K562 (cell line): ENCODE measurements around the gene ZMIZ1. TPM values are rescaled to one million over a fixed set of nuclear protein-coding genes. Genes with fewer than 3 reads are reported as not detected.

Experiments used
- ATAC-seq: fragments of 200-7000 bp; cut with Tn5 transposase; 3 replicates; pipeline ENCODE4 v1.9.1; 2020; ENCODE audit warnings: moderate library complexity
- BruUV-seq: library from RNA; stranded (reverse); fragments of 400-500 nt; replicated peaks from 2 replicates; lab custom pipeline; 2021; lab: Mats Ljungman, UMichigan
- CTCF ChIA-PET: fragments of 300-600 bp; formaldehyde crosslinking; extraction: SDS; loops from one replicate; lab custom pipeline; 2021; ENCODE audit warnings: low intra/inter-chr PET ratio; lab: Yijun Ruan, JAX
- POLR2A ChIA-PET: fragments of 300-600, 350-650 bp; sonication (Branson Sonifier 250); formaldehyde crosslinking; extraction: SDS; loops from one replicate; lab custom pipeline; 2021; ENCODE audit warnings: antibody characterized with exemption, inconsistent platforms; lab: Yijun Ruan, JAX
- DNase-seq, 4 experiments: peaks; one replicate each; pipeline versions ENCODE4 v3.0.0 to v3.0.0-alpha.2; 2011 to 2018; ENCODE audit warnings: low spot score in 3 of 4, mixed read lengths in 3 of 4; ENCODE audit errors: extremely low read depth in 1 of 4
- FAIRE-seq: peaks from 2 replicates; lab custom pipeline; 2011; peaks lifted over from hg19 to GRCh38; lab: Jason Lieb, UNC
- H2AFZ ChIP-seq: 2 replicates; pipeline ENCODE4 v1.6.0; 2011; ENCODE audit warnings: low read depth, low read length, control low read depth, inconsistent platforms
- H3K27ac ChIP-seq: fragments of 200-600 bp; 3 replicates; pipeline ENCODE4 v1.8.0; 2011; ENCODE audit warnings: low read depth, mild to moderate bottlenecking, control low read depth, inconsistent platforms, low read length, moderate library complexity, mixed read lengths; ENCODE audit errors: extremely low read depth
- H3K27me3 ChIP-seq, 2 experiments: fragments of 300-600 bp in 1 of 2; 2 replicates in 1 of 2; 3 replicates in 1 of 2; pipeline versions ENCODE4 v1.6.0 to v1.8.0; 2011; ENCODE audit warnings: inconsistent platforms in 2 of 2, low read length in 2 of 2, mild to moderate bottlenecking in 1 of 2, mixed read lengths in 1 of 2, moderate library complexity in 1 of 2; ENCODE audit not compliant: control insufficient read depth in 2 of 2, insufficient read depth in 2 of 2
- H3K36me3 ChIP-seq: fragments of 300-600 bp; 3 replicates; pipeline ENCODE4 v1.8.0; 2011; ENCODE audit warnings: mild to moderate bottlenecking, low read length, inconsistent platforms; ENCODE audit not compliant: control insufficient read depth, insufficient read depth
- H3K4me1 ChIP-seq, 2 experiments: fragments of 200-600 bp in 1 of 2; replicated peaks in 1 of 2; 2 replicates in 1 of 2; 3 replicates in 1 of 2; pipeline versions ENCODE4 v1.5.1 to v1.8.0; 2011; ENCODE audit warnings: inconsistent platforms in 2 of 2, low read length in 2 of 2, mild to moderate bottlenecking in 1 of 2, mixed read lengths in 1 of 2, moderate library complexity in 1 of 2; ENCODE audit not compliant: control insufficient read depth in 2 of 2, insufficient read depth in 2 of 2
- H3K4me2 ChIP-seq: 2 replicates; pipeline ENCODE4 v1.6.1; 2011; ENCODE audit warnings: low read length, control low read depth, inconsistent platforms, mixed read lengths; ENCODE audit not compliant: insufficient read depth
- H3K4me3 ChIP-seq: fragments of 200-600 bp; sonication (generic), shearing (Covaris generic); 2 replicates; pipeline ENCODE4 v1.5.1; 2016; ENCODE audit warnings: control low read depth, inconsistent platforms
- H3K79me2 ChIP-seq: fragments of 200-600 bp; 3 replicates; pipeline ENCODE4 v1.8.0; 2011; ENCODE audit warnings: low read length, inconsistent platforms; ENCODE audit not compliant: control insufficient read depth, insufficient read depth
- H3K9ac ChIP-seq, 2 experiments: 2 replicates each; pipeline versions ENCODE4 v1.6.0 to v1.6.1; 2011; ENCODE audit warnings: low read depth in 2 of 2, low read length in 2 of 2, control low read depth in 1 of 2, inconsistent platforms in 1 of 2, mild to moderate bottlenecking in 1 of 2, mixed read lengths in 1 of 2; ENCODE audit not compliant: insufficient read depth in 1 of 2
- H3K9me1 ChIP-seq: one replicate; pipeline ENCODE4 v1.6.0; 2011; ENCODE audit warnings: inconsistent platforms, mild to moderate bottlenecking, low read length, moderate library complexity; ENCODE audit not compliant: control insufficient read depth, insufficient read depth
- H3K9me3 ChIP-seq: replicated peaks from 2 replicates; pipeline ENCODE4 v1.5.1; 2011; ENCODE audit warnings: low read depth, low read length, inconsistent platforms; ENCODE audit not compliant: control insufficient read depth, insufficient read depth
- H4K20me1 ChIP-seq: replicated peaks from 2 replicates; pipeline ENCODE4 v1.6.1; 2011; ENCODE audit warnings: low read length, inconsistent platforms, mixed read lengths; ENCODE audit not compliant: control insufficient read depth, insufficient read depth
- BRD9 ChIP-seq: fragments of 450-650 bp; IDR thresholded peaks from 2 replicates; pipeline ENCODE4 v1.6.1; 2018; ENCODE audit warnings: low read depth; ENCODE audit not compliant: partially characterized antibody
- CEBPB ChIP-seq: fragments of 450-650 bp; IDR thresholded peaks from 2 replicates; pipeline ENCODE4 v1.6.1; 2016; ENCODE audit warnings: missing genetic modification characterization, missing compliant biosample characterization
- CGGBP1 ChIP-seq: fragments of 250-450 bp; sonication (Bioruptor Pico); IDR thresholded peaks from 2 replicates; pipeline ENCODE4 v1.9.0; 2021; ENCODE audit warnings: mild to moderate bottlenecking
- CXXC5 ChIP-seq: fragments of 250-450 bp; sonication (Bioruptor Pico); IDR thresholded peaks from 2 replicates; pipeline ENCODE4 v1.8.0; 2022; ENCODE audit warnings: inconsistent platforms, mild to moderate bottlenecking, moderate library complexity
- ILK ChIP-seq: fragments of 450-650 bp; IDR thresholded peaks from 2 replicates; pipeline ENCODE4 v1.6.1; 2016; ENCODE audit warnings: missing genetic modification characterization, low read depth, mild to moderate bottlenecking, missing compliant biosample characterization, moderate library complexity, borderline replicate concordance
- RFX5 ChIP-seq: IDR thresholded peaks from 2 replicates; pipeline ENCODE4 v1.6.1; 2011; ENCODE audit warnings: low read depth, mild to moderate bottlenecking, improper control_type of control experiment, low read length
- SP2 ChIP-seq: IDR thresholded peaks from 2 replicates; pipeline ENCODE4 v1.6.1; 2011; ENCODE audit warnings: mild to moderate bottlenecking, low read depth, low read length, moderate library complexity; ENCODE audit not compliant: poor library complexity, severe bottlenecking; ENCODE audit errors: extremely low read depth
- SRSF7 ChIP-seq: fragments of 200-400 bp; formaldehyde crosslinking; optimal IDR thresholded peaks from 2 replicates; pipeline ENCODE3; 2017; ENCODE audit warnings: mild to moderate bottlenecking, low read depth, low read length
- TEAD4 ChIP-seq, 2 experiments: sonication (generic) in 1 of 2; formaldehyde crosslinking in 1 of 2; IDR thresholded peaks; 2 replicates each; pipeline versions ENCODE4 v1.6.1 to v1.8.0; 2012 to 2022; ENCODE audit warnings: borderline replicate concordance in 1 of 2, inconsistent platforms in 1 of 2, low read length in 1 of 2, mild to moderate bottlenecking in 1 of 2, missing genetic modification reagents in 1 of 2
- WHSC1 ChIP-seq: IDR thresholded peaks from one replicate; pipeline ENCODE4 v1.6.1; 2012; ENCODE audit warnings: low read length, control low read depth, inconsistent platforms
- ZBTB2 ChIP-seq: fragments of 450-650 bp; IDR thresholded peaks from 2 replicates; pipeline ENCODE4 v1.6.1; 2016; ENCODE audit warnings: antibody characterized with exemption
- ZNF589 ChIP-seq: fragments of 200-800 bp; sonication (Bioruptor generic); IDR thresholded peaks from 2 replicates; pipeline ENCODE4 v1.6.1; 2016; ENCODE audit warnings: low read depth, missing genetic modification characterization, missing compliant biosample characterization
- ZNF75A ChIP-seq: fragments of 450-650 bp; formaldehyde crosslinking; IDR thresholded peaks from 2 replicates; pipeline ENCODE4 v1.4.0; 2020; ENCODE audit warnings: mild to moderate bottlenecking
- WGBS: fragments of 100-300 bp; shearing (Covaris generic); methylation state at CpG from one replicate; pipeline ENCODE4 v1.1.6; 2016; ENCODE audit warnings: low coverage, mixed read lengths; ENCODE audit not compliant: insufficient coverage; ENCODE audit errors: missing lambda C conversion rate; 5-methylcytosine and 5-hydroxymethylcytosine counted together
- in situ Hi-C: fragments of 300-500 bp; cut with MboI; formaldehyde crosslinking; loops from 4 replicates; pipeline ENCODE4 v1.15.0; 2018; ENCODE audit warnings: inconsistent platforms, mixed read lengths
- intact Hi-C: fragments of 100-400 bp; cut with micrococcal nuclease; formaldehyde crosslinking; loops from 2 replicates; pipeline ENCODE4 v1.14.2; 2022
- polyA plus RNA-seq, 8 experiments: library from polyadenylated mRNA; depleted of rRNA in 4 of 8; stranded (reverse) in 5 of 8; unstranded in 3 of 8; fragments of >200 nt; fragmentation: Nextera tagmentation in 2 of 8; fragmentation: Illumina TruSeq in 1 of 8; extraction: Ambion mirVana in 2 of 8; extraction: Trizol in 1 of 8; gene quantifications; 2 replicates each; pipeline versions ENCODE4 v1.2.1 to v1.2.3, GENCODE V29; 2011 to 2014; ENCODE audit warnings: inconsistent platforms in 1 of 8, missing spikeins in 1 of 8
- total RNA-seq, 7 experiments: library from RNA; depleted of rRNA in 6 of 7; stranded (reverse); fragments of >200 nt in 6 of 7; fragmentation: Illumina TruSeq in 2 of 7; extraction: Trizol in 2 of 7; gene quantifications; 2 replicates each; pipeline versions ENCODE4 v1.2.1 to v1.2.3, GENCODE V29; 2011 to 2021; ENCODE audit warnings: low replicate concordance in 1 of 7
- TF ChIP-seq, protein P1 (sequence below): fragments of 450-650 bp; IDR thresholded peaks from 2 replicates; pipeline ENCODE4 v1.6.1; 2017; ENCODE audit warnings: antibody characterized with exemption, mild to moderate bottlenecking
- TF ChIP-seq, protein P2 (sequence below): sonication (generic); formaldehyde crosslinking; IDR thresholded peaks from 2 replicates; pipeline ENCODE4 v1.8.1; 2022; ENCODE audit warnings: missing genetic modification reagents

Gene ZMIZ1
- total and polyA plus RNA-seq, 9 of the 15 experiments (the other 6 are each of a cell fraction or from before 2014, with no cell fraction given): 1.0 to 37.3 (median 4.3) TPM

GRCh38 chr10:79224992-79225391 lies 156.2 kb downstream of the ZMIZ1 start:
- ChIA-PET CTCF (no interaction called here), POLR2A (interaction anchor here (0.8 kb wide), 1 partner anchor 14 kb away, joined by 4 read pairs; no protein-coding TSS in a partner anchor)
- no peak overlapping the region for H3K4me2 ChIP-seq
- in situ Hi-C loops: no loop called here
- no peak overlapping the region for H3K27ac ChIP-seq
- no peak overlapping the region for H3K4me3 ChIP-seq
- H4K20me1 ChIP-seq: peaks cover 19% of the 10 kb centered on the region
- ATAC-seq: no peak
- no peaks in the 10 kb centered on the region for H3K9me1 ChIP-seq
- BruUV-seq: no TSS peak
- DNase-seq: no peak
- 66% methylated on average over 5 of the region's 5 CpGs for WGBS
- peaks cover 38% of the 10 kb centered on the region; the same call in 2 of the 3 replicates for H3K36me3 ChIP-seq
- H3K9me3 ChIP-seq: no peaks in the 10 kb centered on the region
- no peaks in the 10 kb centered on the region for H3K79me2 ChIP-seq
- intact Hi-C loops: no loop called here
- no peaks in the 10 kb centered on the region for H3K27me3 ChIP-seq
- H3K4me1 ChIP-seq: peaks cover 0 to 18% of the 10 kb centered on the region in 2 experiments; a peak in 3 of 5 replicates
- no peak overlapping the region for H2AFZ ChIP-seq
- FAIRE-seq: no peak
- no peak overlapping the region for H3K9ac ChIP-seq
- TF ChIP-seq CGGBP1: no peak
- TF ChIP-seq ZNF75A: no peak
- TF ChIP-seq, protein P1, sequence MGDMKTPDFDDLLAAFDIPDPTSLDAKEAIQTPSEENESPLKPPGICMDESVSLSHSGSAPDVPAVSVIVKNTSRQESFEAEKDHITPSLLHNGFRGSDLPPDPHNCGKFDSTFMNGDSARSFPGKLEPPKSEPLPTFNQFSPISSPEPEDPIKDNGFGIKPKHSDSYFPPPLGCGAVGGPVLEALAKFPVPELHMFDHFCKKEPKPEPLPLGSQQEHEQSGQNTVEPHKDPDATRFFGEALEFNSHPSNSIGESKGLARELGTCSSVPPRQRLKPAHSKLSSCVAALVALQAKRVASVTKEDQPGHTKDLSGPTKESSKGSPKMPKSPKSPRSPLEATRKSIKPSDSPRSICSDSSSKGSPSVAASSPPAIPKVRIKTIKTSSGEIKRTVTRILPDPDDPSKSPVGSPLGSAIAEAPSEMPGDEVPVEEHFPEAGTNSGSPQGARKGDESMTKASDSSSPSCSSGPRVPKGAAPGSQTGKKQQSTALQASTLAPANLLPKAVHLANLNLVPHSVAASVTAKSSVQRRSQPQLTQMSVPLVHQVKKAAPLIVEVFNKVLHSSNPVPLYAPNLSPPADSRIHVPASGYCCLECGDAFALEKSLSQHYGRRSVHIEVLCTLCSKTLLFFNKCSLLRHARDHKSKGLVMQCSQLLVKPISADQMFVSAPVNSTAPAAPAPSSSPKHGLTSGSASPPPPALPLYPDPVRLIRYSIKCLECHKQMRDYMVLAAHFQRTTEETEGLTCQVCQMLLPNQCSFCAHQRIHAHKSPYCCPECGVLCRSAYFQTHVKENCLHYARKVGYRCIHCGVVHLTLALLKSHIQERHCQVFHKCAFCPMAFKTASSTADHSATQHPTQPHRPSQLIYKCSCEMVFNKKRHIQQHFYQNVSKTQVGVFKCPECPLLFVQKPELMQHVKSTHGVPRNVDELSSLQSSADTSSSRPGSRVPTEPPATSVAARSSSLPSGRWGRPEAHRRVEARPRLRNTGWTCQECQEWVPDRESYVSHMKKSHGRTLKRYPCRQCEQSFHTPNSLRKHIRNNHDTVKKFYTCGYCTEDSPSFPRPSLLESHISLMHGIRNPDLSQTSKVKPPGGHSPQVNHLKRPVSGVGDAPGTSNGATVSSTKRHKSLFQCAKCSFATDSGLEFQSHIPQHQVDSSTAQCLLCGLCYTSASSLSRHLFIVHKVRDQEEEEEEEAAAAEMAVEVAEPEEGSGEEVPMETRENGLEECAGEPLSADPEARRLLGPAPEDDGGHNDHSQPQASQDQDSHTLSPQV: no peak
- no peak for TF ChIP-seq SRSF7
- TF ChIP-seq ILK (tag): no peak
- no peak for TF ChIP-seq BRD9
- TF ChIP-seq WHSC1: no peak
- TF ChIP-seq CEBPB: no peak
- TF ChIP-seq SP2: no peak
- no peak for TF ChIP-seq TEAD4 (IDR thresholded peaks at IDR 0.05; ENCODE audit: low read length)
- no peak for TF ChIP-seq TEAD4 (CRISPR knock-in tag; IDR thresholded peaks at IDR 0.05; ENCODE audit: borderline replicate concordance)
- TF ChIP-seq RFX5: no peak
- no peak for TF ChIP-seq CXXC5
- TF ChIP-seq ZNF589: no peak
- TF ChIP-seq, protein P2, sequence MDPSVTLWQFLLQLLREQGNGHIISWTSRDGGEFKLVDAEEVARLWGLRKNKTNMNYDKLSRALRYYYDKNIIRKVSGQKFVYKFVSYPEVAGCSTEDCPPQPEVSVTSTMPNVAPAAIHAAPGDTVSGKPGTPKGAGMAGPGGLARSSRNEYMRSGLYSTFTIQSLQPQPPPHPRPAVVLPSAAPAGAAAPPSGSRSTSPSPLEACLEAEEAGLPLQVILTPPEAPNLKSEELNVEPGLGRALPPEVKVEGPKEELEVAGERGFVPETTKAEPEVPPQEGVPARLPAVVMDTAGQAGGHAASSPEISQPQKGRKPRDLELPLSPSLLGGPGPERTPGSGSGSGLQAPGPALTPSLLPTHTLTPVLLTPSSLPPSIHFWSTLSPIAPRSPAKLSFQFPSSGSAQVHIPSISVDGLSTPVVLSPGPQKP (CRISPR knock-in tag): no peak
- TF ChIP-seq ZBTB2: no peak
